ENCODE measurements around the gene PIM1. TPM values are rescaled to one million over a fixed set of nuclear protein-coding genes. Genes with fewer than 3 reads are reported as not detected.

The PIM1 gene
- total RNA-seq, 4 donors from 2014 or later, result 5.0 to 23.0 (median 13.0) TPM

DNA sequence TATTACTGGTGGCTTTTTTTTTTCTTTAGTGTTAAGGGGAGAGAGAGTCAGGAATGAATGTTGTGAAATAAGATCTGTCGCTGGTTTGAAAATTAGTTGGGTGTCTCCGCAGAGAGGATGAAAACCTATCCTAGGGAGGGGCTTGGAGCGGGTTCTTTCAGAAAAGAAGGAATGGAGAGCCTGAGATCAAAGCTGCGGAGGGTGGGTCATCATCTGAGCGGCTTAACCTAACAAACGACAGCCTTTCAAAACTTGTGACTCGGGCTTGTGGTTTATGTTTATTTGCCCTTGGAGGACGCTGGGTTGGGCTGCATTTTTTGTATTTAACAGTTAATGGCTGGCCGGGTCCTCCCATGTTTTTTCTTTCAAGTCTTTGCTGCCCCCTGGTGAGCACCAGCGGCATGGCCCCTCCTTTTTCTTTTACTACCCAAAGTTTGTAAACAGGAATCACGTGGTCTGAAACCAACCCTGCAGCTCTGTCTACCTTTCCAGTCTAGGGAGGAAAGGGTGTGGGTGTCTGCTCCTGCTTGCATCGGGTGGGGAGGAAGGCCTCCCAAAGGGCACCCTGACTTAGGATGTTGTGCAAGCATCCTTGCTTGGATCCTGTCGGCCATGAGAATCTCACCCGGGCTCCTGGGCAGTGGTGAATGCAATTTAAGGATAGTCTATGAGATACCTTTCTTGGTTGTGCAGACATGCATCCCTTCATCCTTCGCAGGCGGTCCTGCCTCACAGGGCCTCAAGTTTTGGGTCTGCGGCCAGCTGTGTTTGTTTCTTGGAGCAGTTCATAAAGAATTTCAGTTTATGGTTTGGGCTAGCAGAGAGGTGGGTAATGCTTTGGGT lies 2.2 kb downstream of the PIM1 start:
- peak; percentile 31 to 41 for ATAC-seq

DNA sequence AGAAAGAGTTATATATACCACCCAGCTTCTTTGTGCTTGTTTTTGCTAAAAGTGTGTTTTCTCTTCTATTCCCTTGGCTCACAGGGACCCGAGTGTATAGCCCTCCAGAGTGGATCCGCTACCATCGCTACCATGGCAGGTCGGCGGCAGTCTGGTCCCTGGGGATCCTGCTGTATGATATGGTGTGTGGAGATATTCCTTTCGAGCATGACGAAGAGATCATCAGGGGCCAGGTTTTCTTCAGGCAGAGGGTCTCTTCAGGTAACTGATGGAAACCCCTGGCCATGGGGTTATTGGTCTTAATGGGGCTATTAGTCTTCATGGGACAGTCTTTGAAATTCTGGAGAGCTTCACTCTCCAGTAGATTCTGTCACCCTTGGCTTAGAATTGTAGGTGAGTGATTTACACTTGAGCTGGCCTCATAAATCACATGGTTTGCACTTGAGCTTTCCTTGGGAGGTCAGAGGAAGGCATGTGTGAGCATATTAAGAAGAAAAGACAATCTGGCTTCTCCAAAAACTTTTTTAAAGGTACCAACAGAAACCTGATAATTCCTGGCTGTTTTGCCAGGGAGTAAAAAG lies 3.0 kb downstream of the PIM1 start:
- Histone ChIP-seq H3K9me3 (no peaks in the 10 kb centered on the region), H3K27me3 (no peaks in the 10 kb centered on the region), H3K36me3 (peaks cover 0 to 33% of the 10 kb centered on the region in 2 donors), H3K27ac (peak overlapping the region; percentile 92 to 95 (median 93)), H3K4me3 (peak overlapping the region in 2 of 4 donors; percentile 64 to 92), H3K4me1 (peaks cover 13 to 27% of the 10 kb centered on the region in 2 donors)
- TF ChIP-seq, protein P1, sequence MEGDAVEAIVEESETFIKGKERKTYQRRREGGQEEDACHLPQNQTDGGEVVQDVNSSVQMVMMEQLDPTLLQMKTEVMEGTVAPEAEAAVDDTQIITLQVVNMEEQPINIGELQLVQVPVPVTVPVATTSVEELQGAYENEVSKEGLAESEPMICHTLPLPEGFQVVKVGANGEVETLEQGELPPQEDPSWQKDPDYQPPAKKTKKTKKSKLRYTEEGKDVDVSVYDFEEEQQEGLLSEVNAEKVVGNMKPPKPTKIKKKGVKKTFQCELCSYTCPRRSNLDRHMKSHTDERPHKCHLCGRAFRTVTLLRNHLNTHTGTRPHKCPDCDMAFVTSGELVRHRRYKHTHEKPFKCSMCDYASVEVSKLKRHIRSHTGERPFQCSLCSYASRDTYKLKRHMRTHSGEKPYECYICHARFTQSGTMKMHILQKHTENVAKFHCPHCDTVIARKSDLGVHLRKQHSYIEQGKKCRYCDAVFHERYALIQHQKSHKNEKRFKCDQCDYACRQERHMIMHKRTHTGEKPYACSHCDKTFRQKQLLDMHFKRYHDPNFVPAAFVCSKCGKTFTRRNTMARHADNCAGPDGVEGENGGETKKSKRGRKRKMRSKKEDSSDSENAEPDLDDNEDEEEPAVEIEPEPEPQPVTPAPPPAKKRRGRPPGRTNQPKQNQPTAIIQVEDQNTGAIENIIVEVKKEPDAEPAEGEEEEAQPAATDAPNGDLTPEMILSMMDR (IDR thresholded peaks at IDR 0.05 in 4 of 5, conservative IDR thresholded peaks at IDR 0.05 in 1 of 5), result no peak
- no peak for TF ChIP-seq POLR2A (IDR thresholded peaks at IDR 0.05)
- ATAC-seq, result no peak
- intact Hi-C loops (cut with DNase I; ENCODE audit: low total_unique reads) (loop anchor here (1.0 to 5.0 kb wide), 3 partner anchors 122 to 286 kb away; partner anchors contain the start of gene C6orf89), in situ Hi-C loops (cut with MboI; ENCODE audit: low sequenced_read_pairs in 4 of 4) (loop anchor here in 3 of 4 donors (5.0 kb wide), 2 partner anchors 41 to 121 kb away; no protein-coding TSS in a partner anchor)
- no peak for DNase-seq

More for the DNA sequence above, 2.2 kb downstream of the PIM1 start:
- DNase-seq, result peak; percentile 80 to 89
- Histone ChIP-seq H3K4me3 (peak overlapping the region; percentile 64 to 97 (median 90)), H3K36me3 (peaks cover 0 to 33% of the 10 kb centered on the region in 2 donors), H3K4me1 (peaks cover 13 to 27% of the 10 kb centered on the region in 2 donors), H3K27me3 (no peaks in the 10 kb centered on the region), H3K9me3 (no peaks in the 10 kb centered on the region), H3K27ac (peak overlapping the region; percentile 92 to 95 (median 93))
- in situ Hi-C loops (cut with MboI; ENCODE audit: low sequenced_read_pairs in 4 of 4) (loop anchor here in 3 of 4 donors (5.0 kb wide), 2 partner anchors 40 to 120 kb away; no protein-coding TSS in a partner anchor), intact Hi-C loops (cut with DNase I; ENCODE audit: low total_unique reads) (loop anchor here (1.0 to 5.0 kb wide), 5 partner anchors 39 to 285 kb away; partner anchors contain the start of gene C6orf89)
- TF ChIP-seq, protein P1 (IDR thresholded peaks at IDR 0.05 in 4 of 5, conservative IDR thresholded peaks at IDR 0.05 in 1 of 5), result peak; percentile 96 to 99 (median 98)
- TF ChIP-seq POLR2A (IDR thresholded peaks at IDR 0.05), result peak; percentile 24 to 44

DNA sequence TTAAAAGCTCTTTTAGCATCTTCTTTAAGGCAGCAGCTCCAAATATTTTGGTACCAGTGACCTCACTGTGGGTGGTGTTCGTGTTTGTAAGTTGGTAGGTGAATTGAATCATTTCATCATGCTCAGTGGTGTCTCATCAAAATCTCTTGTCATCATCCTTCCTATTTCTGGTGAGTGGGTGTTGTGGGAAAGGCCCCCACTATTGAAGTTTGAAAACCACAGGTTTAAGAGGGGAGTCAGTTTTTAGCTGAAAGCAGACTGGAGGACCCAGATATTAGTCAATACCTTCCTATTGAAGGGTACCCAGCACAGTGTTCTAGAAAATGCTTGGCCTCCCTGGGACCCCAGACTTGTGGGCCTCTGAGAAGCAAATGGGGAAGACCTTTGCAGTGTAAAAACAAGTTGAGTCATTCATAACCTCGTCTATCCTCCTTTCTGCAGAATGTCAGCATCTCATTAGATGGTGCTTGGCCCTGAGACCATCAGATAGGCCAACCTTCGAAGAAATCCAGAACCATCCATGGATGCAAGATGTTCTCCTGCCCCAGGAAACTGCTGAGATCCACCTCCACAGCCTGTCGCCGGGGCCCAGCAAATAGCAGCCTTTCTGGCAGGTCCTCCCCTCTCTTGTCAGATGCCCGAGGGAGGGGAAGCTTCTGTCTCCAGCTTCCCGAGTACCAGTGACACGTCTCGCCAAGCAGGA lies 3.7 kb downstream of the PIM1 start:
- H3K4me1 ChIP-seq, result peaks cover 13 to 24% of the 10 kb centered on the region in 2 donors

DNA sequence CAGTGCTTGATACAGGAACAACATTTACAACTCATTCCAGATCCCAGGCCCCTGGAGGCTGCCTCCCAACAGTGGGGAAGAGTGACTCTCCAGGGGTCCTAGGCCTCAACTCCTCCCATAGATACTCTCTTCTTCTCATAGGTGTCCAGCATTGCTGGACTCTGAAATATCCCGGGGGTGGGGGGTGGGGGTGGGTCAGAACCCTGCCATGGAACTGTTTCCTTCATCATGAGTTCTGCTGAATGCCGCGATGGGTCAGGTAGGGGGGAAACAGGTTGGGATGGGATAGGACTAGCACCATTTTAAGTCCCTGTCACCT lies 4.2 kb downstream of the PIM1 start:
- H3K4me1 ChIP-seq, result peaks cover 13 to 20% of the 10 kb centered on the region in 2 donors
- intact Hi-C loops (cut with DNase I; ENCODE audit: low total_unique reads) (loop anchor here (5.0 kb wide), 1 partner anchor 287 kb away; the partner anchor contains the start of gene C6orf89), in situ Hi-C loops (cut with MboI; ENCODE audit: low sequenced_read_pairs in 4 of 4) (loop anchor here in 3 of 4 donors (5.0 kb wide), 2 partner anchors 42 to 122 kb away; no protein-coding TSS in a partner anchor)
- H3K27ac ChIP-seq, result peak overlapping the region; percentile 36 to 95 (median 92)
- H3K27me3 ChIP-seq, result no peaks in the 10 kb centered on the region
- H3K36me3 ChIP-seq, result peaks cover 0 to 33% of the 10 kb centered on the region in 2 donors
- no peak for ATAC-seq
- H3K9me3 ChIP-seq, result no peaks in the 10 kb centered on the region
- TF ChIP-seq POLR2A (IDR thresholded peaks at IDR 0.05), result no peak
- TF ChIP-seq, protein P1 (IDR thresholded peaks at IDR 0.05 in 4 of 5, conservative IDR thresholded peaks at IDR 0.05 in 1 of 5), result no peak
- no peak overlapping the region for H3K4me3 ChIP-seq
- DNase-seq, result no peak

More for the DNA sequence above, 3.7 kb downstream of the PIM1 start:
- Histone ChIP-seq H3K9me3 (no peaks in the 10 kb centered on the region), H3K36me3 (peaks cover 0 to 33% of the 10 kb centered on the region in 2 donors), H3K27me3 (no peaks in the 10 kb centered on the region), H3K27ac (peak overlapping the region; percentile 92 to 95 (median 93)), H3K4me3 (no peak overlapping the region)
- no peak for TF ChIP-seq POLR2A (IDR thresholded peaks at IDR 0.05)
- TF ChIP-seq, protein P1 (IDR thresholded peaks at IDR 0.05 in 4 of 5, conservative IDR thresholded peaks at IDR 0.05 in 1 of 5), result no peak
- ATAC-seq (no peak), DNase-seq (no peak)
- intact Hi-C loops (cut with DNase I; ENCODE audit: low total_unique reads) (loop anchor here (5.0 kb wide), 1 partner anchor 286 kb away; the partner anchor contains the start of gene C6orf89), in situ Hi-C loops (cut with MboI; ENCODE audit: low sequenced_read_pairs in 4 of 4) (loop anchor here in 3 of 4 donors (5.0 kb wide), 2 partner anchors 41 to 121 kb away; no protein-coding TSS in a partner anchor)

Data from gastrocnemius medialis (tissue), 4 donors.